ENCODE data around the gene IKZF2. TPM values are rescaled to one million over a fixed set of nuclear protein-coding genes. Genes with fewer than 3 reads are reported as not detected.

IKZF2 gene
- total RNA-seq, 1 donor = 11.3 TPM

DNA sequence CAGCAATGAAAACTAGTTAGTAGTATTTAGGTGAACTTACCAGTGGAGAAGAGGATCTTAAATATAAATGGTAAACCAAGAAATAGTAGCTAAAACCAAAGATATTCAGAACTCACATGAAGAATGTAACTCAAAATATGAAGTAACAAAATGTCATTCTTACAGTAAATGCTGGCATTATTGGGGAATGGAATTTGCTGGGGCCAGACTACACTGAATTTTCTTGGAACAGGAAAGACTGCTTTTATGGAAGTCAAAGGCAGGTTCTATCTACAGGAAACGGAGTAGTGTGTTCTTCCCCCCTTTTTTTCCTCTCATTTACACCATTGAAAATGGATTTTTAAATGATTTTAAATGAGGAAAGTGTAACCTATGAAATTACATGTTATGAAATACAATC, 188.7 kb downstream of the IKZF2 start:
- no peak overlapping the region for H3K4me3 ChIP-seq (ENCODE audit: low read depth, low read length)
- no peak for DNase-seq (ENCODE audit: low read depth)
- TF ChIP-seq, protein P1, sequence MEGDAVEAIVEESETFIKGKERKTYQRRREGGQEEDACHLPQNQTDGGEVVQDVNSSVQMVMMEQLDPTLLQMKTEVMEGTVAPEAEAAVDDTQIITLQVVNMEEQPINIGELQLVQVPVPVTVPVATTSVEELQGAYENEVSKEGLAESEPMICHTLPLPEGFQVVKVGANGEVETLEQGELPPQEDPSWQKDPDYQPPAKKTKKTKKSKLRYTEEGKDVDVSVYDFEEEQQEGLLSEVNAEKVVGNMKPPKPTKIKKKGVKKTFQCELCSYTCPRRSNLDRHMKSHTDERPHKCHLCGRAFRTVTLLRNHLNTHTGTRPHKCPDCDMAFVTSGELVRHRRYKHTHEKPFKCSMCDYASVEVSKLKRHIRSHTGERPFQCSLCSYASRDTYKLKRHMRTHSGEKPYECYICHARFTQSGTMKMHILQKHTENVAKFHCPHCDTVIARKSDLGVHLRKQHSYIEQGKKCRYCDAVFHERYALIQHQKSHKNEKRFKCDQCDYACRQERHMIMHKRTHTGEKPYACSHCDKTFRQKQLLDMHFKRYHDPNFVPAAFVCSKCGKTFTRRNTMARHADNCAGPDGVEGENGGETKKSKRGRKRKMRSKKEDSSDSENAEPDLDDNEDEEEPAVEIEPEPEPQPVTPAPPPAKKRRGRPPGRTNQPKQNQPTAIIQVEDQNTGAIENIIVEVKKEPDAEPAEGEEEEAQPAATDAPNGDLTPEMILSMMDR (IDR thresholded peaks at IDR 0.05; ENCODE audit: insufficient read depth, low read length) = no peak

DNA sequence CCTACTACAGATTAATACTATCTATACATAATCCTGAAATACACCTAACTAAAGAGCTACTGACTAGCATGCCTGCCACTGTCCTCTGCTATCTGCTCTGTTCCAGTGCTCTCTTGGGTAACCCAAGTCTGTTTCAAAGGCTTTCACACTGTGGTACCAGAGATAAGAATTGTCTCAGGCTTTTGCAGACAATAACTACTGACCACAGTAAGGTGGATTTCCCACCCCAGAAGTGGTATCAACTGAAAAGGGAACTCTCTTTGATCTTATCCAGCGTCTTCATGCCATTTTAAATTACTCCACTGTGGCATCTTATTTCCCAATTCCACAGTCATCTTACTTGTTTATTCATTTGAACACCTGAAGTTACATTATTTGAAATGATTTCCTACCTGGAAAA, 190.2 kb downstream of the IKZF2 start:
- DNase-seq (ENCODE audit: low read depth) = no peak
- H3K4me3 ChIP-seq (ENCODE audit: low read depth, low read length) = no peak overlapping the region
- TF ChIP-seq, protein P1 (IDR thresholded peaks at IDR 0.05; ENCODE audit: insufficient read depth, low read length) = no peak

DNA sequence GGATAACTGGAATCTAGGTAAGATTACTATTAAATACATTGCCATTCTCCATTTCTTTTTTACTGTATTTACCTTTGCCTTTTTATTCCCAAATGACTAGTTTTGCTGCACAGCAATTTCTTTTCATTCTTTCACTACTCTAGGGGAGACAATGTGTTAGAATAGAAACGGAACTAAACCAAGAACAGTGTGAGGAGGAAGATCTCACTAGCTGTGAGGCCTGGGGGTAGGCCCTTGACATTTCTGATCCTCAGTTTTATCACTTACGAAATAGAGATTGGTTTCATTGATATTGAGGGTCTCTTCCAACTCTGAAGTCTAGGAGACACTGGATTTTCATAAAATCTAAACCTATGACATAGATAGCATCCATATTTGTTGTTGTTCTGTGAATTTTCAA, 191.1 kb downstream of the IKZF2 start:
- TF ChIP-seq, protein P1 (IDR thresholded peaks at IDR 0.05; ENCODE audit: insufficient read depth, low read length) = no peak
- DNase-seq (ENCODE audit: low read depth) = no peak
- no peak overlapping the region for H3K4me3 ChIP-seq (ENCODE audit: low read depth, low read length)

DNA sequence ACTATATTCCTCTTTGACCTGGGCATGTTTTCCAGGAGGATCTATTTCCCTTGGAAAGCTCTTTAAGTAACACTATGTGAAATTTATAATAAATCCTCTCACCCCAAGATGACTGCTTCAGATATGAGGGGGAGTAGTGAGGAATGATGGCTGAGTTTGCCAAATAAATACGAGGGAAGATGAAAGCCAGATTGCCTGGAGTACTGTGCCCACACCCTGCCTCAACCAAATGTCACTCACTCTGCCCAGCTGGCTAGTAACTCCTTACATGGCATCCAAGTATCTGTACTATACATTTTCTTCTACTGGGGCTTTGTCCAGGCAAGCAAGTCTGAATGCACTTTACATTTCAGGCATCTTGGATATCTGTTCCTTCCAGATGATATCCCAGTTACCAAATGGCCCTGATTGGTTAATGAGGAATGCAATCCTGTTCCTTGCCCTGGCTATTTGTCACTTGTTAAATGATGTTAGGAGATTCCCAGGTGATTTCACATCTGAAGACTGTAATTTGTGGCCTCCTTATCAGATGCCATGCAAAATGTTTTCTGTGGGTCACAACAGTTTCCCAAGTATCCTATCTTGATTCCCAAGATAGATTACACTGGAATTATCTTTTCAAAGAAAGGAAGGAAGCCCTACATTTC, 191.8 kb downstream of the IKZF2 start:
- TF ChIP-seq, protein P1 (IDR thresholded peaks at IDR 0.05; ENCODE audit: insufficient read depth, low read length) = no peak
- DNase-seq (ENCODE audit: low read depth) = no peak
- no peak overlapping the region for H3K4me3 ChIP-seq (ENCODE audit: low read depth, low read length)

DNA sequence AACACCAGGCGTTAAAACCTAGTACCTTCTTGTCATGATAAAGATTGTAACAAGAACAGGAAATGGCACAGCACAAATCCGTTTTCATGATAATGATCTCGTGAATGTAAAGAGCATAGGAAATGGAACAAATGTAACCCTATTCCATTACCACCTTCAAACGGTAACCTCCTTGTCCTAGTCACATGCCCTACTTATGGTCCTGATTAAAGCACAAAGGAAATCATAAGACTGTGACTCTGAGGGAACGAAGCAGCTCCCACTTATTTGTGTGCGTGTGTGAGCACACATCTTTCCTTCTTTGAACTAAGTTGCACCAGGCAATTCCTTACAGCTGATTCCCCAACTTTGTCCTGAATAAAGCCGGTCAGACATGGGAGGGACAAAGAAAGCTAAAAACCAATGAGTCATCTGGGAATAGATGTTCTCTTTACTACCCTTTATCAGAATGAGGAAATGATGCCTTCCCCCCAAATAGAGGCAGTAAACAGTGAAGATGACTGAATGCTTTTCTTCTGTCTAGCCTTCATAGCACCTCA, 192.6 kb downstream of the IKZF2 start:
- peak; percentile 37 for DNase-seq (ENCODE audit: low read depth)
- no peak overlapping the region for H3K4me3 ChIP-seq (ENCODE audit: low read depth, low read length)
- TF ChIP-seq, protein P1 (IDR thresholded peaks at IDR 0.05; ENCODE audit: insufficient read depth, low read length) = no peak

DNA sequence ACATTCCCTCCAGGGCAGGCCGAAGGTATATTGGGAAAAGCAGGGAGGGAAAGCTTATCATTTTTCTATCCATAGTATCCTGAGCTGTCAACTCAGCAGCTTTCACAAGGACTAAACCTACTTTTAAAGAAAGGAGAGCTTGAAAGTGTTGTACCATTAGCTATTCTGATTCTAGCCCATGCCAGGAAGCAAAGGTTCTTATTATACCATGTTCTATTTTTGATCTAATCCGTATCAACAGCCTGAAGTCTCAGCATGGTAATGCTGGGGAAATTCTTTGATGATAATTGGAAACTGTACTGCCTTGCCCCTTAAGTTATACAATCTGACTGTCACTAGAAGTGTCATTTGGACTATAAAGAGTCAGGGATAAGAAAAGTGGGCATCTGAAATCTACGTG, 193.3 kb downstream of the IKZF2 start:
- H3K4me3 ChIP-seq (ENCODE audit: low read depth, low read length) = no peak overlapping the region
- DNase-seq (ENCODE audit: low read depth) = no peak
- TF ChIP-seq, protein P1 (IDR thresholded peaks at IDR 0.05; ENCODE audit: insufficient read depth, low read length) = no peak

DNA sequence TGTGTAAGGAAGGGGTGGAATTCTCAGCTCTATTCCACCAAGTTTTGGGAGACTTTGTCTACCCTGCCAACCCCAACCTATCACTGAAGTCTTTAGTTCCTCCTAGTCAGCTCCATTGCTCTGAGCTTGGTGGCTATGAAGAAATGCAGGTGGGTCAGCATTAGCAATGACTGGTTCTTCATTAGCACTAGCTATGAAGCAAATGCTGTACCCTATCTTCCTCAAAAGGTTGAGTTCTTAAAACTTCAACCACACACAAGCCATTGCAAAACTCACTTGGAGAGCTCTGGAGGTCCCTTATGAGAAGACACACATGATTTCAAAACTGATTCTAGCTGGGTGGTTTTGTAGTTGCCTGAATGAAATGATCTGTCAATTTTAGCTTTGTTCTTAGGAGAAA, 193.8 kb downstream of the IKZF2 start:
- TF ChIP-seq, protein P1 (IDR thresholded peaks at IDR 0.05; ENCODE audit: insufficient read depth, low read length) = no peak
- DNase-seq (ENCODE audit: low read depth) = no peak
- no peak overlapping the region for H3K4me3 ChIP-seq (ENCODE audit: low read depth, low read length)
